Chondrocyte (in vitro differentiated cells): ENCODE measurements around the gene TRAF3. TPM values are rescaled to one million over a fixed set of nuclear protein-coding genes. Genes with fewer than 3 reads are reported as not detected.

Experiments used
- DNase-seq: peaks from one replicate; pipeline ENCODE4 v3.0.0; 2021; ENCODE audit warnings: mixed read lengths, low spot score
- H3K27ac Mint-ChIP-seq: one replicate; pipeline ENCODE4 v1.8.0; 2021; ENCODE audit warnings: mild to moderate bottlenecking, moderate library complexity, mixed read lengths; ENCODE audit not compliant: unreplicated experiment
- H3K27me3 Mint-ChIP-seq: 2 replicates; pipeline ENCODE4 v1.8.0; 2021; ENCODE audit warnings: low read depth, mixed read lengths
- H3K36me3 Mint-ChIP-seq: 2 replicates; pipeline ENCODE4 v1.8.0; 2021; ENCODE audit warnings: low read depth, mixed read lengths
- H3K4me1 Mint-ChIP-seq: 2 replicates; pipeline ENCODE4 v1.8.0; 2021; ENCODE audit warnings: low read depth, mild to moderate bottlenecking, mixed read lengths
- H3K4me3 Mint-ChIP-seq: one replicate; pipeline ENCODE4 v1.8.0; 2021; ENCODE audit warnings: mild to moderate bottlenecking, moderate library complexity, mixed read lengths; ENCODE audit not compliant: unreplicated experiment
- H3K9me3 Mint-ChIP-seq: 2 replicates; pipeline ENCODE4 v1.8.0; 2021; ENCODE audit warnings: low read depth, mixed read lengths
- CTCF ChIP-seq: fragments of 200-600 bp; sonication (generic); IDR thresholded peaks from 2 replicates; pipeline ENCODE4 v1.5.0; 2021; ENCODE audit warnings: antibody characterized with exemption, mild to moderate bottlenecking, moderate library complexity
- total RNA-seq: library from RNA; stranded (reverse); gene quantifications from 3 replicates; pipeline ENCODE4 v1.2.1, GENCODE V29; 2021

The TRAF3 gene
- total RNA-seq, 1 donor from 2014 or later: 20.1 TPM

GRCh38 chr14:102771144-102771543 lies 6.1 kb upstream of the TRAF3 start:
- Mint-ChIP-seq H3K4me3 (no peak overlapping the region), H3K9me3 (no peaks in the 10 kb centered on the region), H3K36me3 (no peaks in the 10 kb centered on the region), H3K27ac (no peak overlapping the region), H3K4me1 (peaks cover 9% of the 10 kb centered on the region), H3K27me3 (no peaks in the 10 kb centered on the region)
- DNase-seq: peak; percentile 63
- no peak for TF ChIP-seq CTCF

- Mint-ChIP-seq H3K36me3 (no peaks in the 10 kb centered on the region), H3K9me3 (no peaks in the 10 kb centered on the region), H3K4me1 (peaks cover 15% of the 10 kb centered on the region), H3K27ac (peak overlapping the region; percentile 33), H3K4me3 (no peak overlapping the region), H3K27me3 (no peaks in the 10 kb centered on the region)
- DNase-seq: peak; percentile 54
- TF ChIP-seq CTCF: peak; percentile 59
Measured at GRCh38 chr14:102772781-102773570, 4.3 kb upstream of the TRAF3 start.

GRCh38 chr14:102774391-102775153 lies 2.7 kb upstream of the TRAF3 start:
- peak; percentile 65 for DNase-seq
- no peaks in the 10 kb centered on the region for H3K9me3 Mint-ChIP-seq

GRCh38 chr14:102775855-102776760 lies 1.1 kb upstream of the TRAF3 start:
- H3K4me3 Mint-ChIP-seq: peak overlapping the region; percentile 73
- H3K4me1 Mint-ChIP-seq: peaks cover 38% of the 10 kb centered on the region
- DNase-seq: peak; percentile 86
- H3K36me3 Mint-ChIP-seq: no peaks in the 10 kb centered on the region
- TF ChIP-seq CTCF: no peak
- H3K27me3 Mint-ChIP-seq: no peaks in the 10 kb centered on the region
- no peaks in the 10 kb centered on the region for H3K9me3 Mint-ChIP-seq
- H3K27ac Mint-ChIP-seq: peak overlapping the region; percentile 90

More at GRCh38 chr14:102774391-102775153, 2.7 kb upstream of the TRAF3 start:
- TF ChIP-seq CTCF: peak; percentile 89
- peaks cover 29% of the 10 kb centered on the region for H3K4me1 Mint-ChIP-seq
- no peaks in the 10 kb centered on the region for H3K27me3 Mint-ChIP-seq
- no peaks in the 10 kb centered on the region for H3K36me3 Mint-ChIP-seq
- peak overlapping the region; percentile 90 for H3K27ac Mint-ChIP-seq
- peak overlapping the region; percentile 55 for H3K4me3 Mint-ChIP-seq
